GM21529 (cell line): Measurements from ENCODE around the gene PRAMEF4.
"Not testable (repeated sequence)": the region's sequence is repeated elsewhere in the genome, so short reads cannot be mapped to it uniquely, and the experiment has no call there.

Experiments used
- ATAC-seq: cut with Tn5 transposase; IDR thresholded peaks from one replicate; pipeline ENCODE4 v1.9.1; 2021; ENCODE audit not compliant: unreplicated experiment

PRAMEF4 gene

GRCh38 chr1:12886101-12886500, at the start of gene PRAMEF4:
Gene PRAMEF4, minus strand, starts transcription at chr1:12886201. Its CDS starts 2,807 bp downstream, at chr1:12883394.
- not testable (repeated sequence) for ATAC-seq

GRCh38 chr1:12924368-12924767, 38.4 kb upstream of the PRAMEF4 start:
- ATAC-seq: not testable (repeated sequence)

- not testable (repeated sequence) for ATAC-seq
These were observed 35.7 kb upstream of the PRAMEF4 start for GRCh38 chr1:12921749-12922148.

- ATAC-seq: not testable (repeated sequence)
These were observed 30.3 kb upstream of the PRAMEF4 start, which contains the start of gene PRAMEF7 for GRCh38 chr1:12916310-12916709. Gene PRAMEF7, plus strand, starts transcription at chr1:12916610. Its CDS starts 1,083 bp downstream, at chr1:12917693.

- not testable (repeated sequence) for ATAC-seq
These were observed 18.0 kb upstream of the PRAMEF4 start for GRCh38 chr1:12903793-12904572.

- not testable (repeated sequence) for ATAC-seq
These were observed 13.2 kb upstream of the PRAMEF4 start for GRCh38 chr1:12899186-12899585.

- not testable (repeated sequence) for ATAC-seq
These were observed 12.2 kb upstream of the PRAMEF4 start, which contains the start of gene PRAMEF10 for GRCh38 chr1:12898170-12898569. Gene PRAMEF10, minus strand, starts transcription at chr1:12898270. Its CDS starts 2,423 bp downstream, at chr1:12895847.

GRCh38 chr1:12878453-12878852, 7.5 kb downstream of the PRAMEF4 start:
- ATAC-seq: not testable (repeated sequence)

GRCh38 chr1:12863131-12863880, 22.7 kb downstream of the PRAMEF4 start:
- not testable (repeated sequence) for ATAC-seq

- not testable (repeated sequence) for ATAC-seq
These were observed 29.2 kb downstream of the PRAMEF4 start, which contains the start of gene PRAMEF2 for GRCh38 chr1:12856786-12857185. Gene PRAMEF2, plus strand, starts transcription at chr1:12857086. Its CDS starts 1,924 bp downstream, at chr1:12859010.

- no peak for ATAC-seq
These were observed 34.2 kb downstream of the PRAMEF4 start for GRCh38 chr1:12851779-12852178.

GRCh38 chr1:12848620-12849019, 37.4 kb downstream of the PRAMEF4 start, which contains the start of gene HNRNPCL1:
Gene HNRNPCL1, minus strand, starts transcription at chr1:12848720. Its CDS starts 431 bp downstream, at chr1:12848289.
- not testable (repeated sequence) for ATAC-seq

- not testable (repeated sequence) for ATAC-seq
These were observed 52.8 kb downstream of the PRAMEF4 start for GRCh38 chr1:12833251-12833650.

GRCh38 chr1:12831310-12831709, 54.7 kb downstream of the PRAMEF4 start, which contains the start of gene PRAMEF11:
Gene PRAMEF11, minus strand, starts transcription at chr1:12831410. Its CDS starts 2,621 bp downstream, at chr1:12828789.
- not testable (repeated sequence) for ATAC-seq
